Posterior cingulate gyrus (tissue), 11 donors: ENCODE results near the gene EIF2B2.
"Not testable (repeated sequence)": the region's sequence is repeated elsewhere in the genome, so short reads cannot be mapped to it uniquely, and the experiment has no call there.

Source experiments
- DNase-seq, 10 donors: peaks; one replicate each; pipeline versions ENCODE4 v3.0.0 to v3.0.0-alpha.2; 2020 to 2021; ENCODE audit warnings: mixed read lengths in 3 of 10
- intact Hi-C: fragments of 100-400 bp; cut with DNase I; formaldehyde crosslinking; loops from one replicate; pipeline ENCODE4 v1.15.1; 2023

The EIF2B2 gene

DNA sequence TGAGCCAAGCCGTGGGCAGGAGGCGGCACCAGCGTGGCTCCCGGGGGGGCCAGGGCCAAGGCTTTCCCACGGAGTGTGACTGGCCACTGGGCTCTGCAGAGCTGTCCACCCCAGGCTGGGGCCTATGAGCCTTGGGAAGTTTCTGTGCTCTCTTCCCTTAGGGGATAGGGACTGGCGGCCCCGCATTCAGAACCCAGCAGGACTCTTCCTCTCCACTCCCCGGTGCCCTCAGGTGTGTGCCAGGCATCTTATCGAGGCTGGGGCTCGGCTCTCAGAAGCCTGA is 17.8 kb upstream of the EIF2B2 start:
- intact Hi-C loops: no loop called here
- DNase-seq: peak in 1 of 10 donors; percentile 82

- peak in 1 of 10 donors; percentile 67 for DNase-seq
- intact Hi-C loops: no loop called here
Measured at GRCh38 chr14:74985806-74986205, 16.9 kb upstream of the EIF2B2 start.

GRCh38 chr14:74988131-74988530 is 14.6 kb upstream of the EIF2B2 start:
- DNase-seq: no peak
- intact Hi-C loops: no loop called here

DNA sequence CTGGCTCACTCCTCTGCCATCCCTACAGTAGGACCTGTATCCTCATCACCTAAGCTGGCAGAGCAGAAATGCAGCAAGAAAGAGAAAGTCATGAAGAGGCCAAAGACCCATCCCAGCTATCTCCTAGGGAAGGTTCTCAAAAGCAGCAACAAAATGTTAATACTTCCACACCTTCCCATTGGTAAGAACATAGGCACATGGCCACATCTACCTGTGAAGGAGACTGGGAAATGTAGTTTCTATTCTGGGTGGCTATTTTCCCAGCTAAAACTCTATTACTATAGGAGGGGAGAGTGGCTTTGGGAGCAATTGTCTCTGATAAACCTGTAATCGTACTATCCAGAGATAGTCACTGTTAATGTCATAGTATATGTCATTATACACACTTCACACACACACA is 13.7 kb upstream of the EIF2B2 start:
- intact Hi-C loops: no loop called here
- DNase-seq: no peak

GRCh38 chr14:74994182-74994581 is 8.5 kb upstream of the EIF2B2 start:
- intact Hi-C loops, DNase-seq: not testable (repeated sequence)

- DNase-seq, intact Hi-C loops: not testable (repeated sequence)
Measured at GRCh38 chr14:74995781-74996180, 6.9 kb upstream of the EIF2B2 start.

- DNase-seq: no peak
- intact Hi-C loops: loop anchor here (5.0 kb wide), 1 partner anchor 54 kb away; no protein-coding TSS in a partner anchor
Measured at GRCh38 chr14:75001261-75001660, 1.5 kb upstream of the EIF2B2 start.

DNA sequence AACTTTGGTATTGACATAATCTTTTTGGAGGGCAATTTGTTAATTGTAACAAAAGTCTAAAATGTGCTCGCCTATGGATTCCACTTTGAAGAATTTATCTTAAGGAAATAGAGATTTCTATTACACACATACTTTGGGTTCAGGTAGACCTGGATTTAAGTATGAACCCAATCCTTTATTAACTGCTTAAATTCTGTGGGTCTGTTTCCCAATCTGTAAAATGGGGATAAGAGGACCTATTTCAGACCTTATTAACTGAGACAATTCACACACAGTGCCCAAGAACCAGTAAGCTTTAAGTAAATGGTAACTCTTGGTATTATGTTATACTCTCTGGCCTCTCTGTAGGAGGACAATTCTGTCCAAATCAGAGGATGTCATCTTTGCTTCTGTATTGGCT is 822 bp upstream of the EIF2B2 start:
- intact Hi-C loops: loop anchor here (2.0 to 5.0 kb wide), 2 partner anchors 55 to 67 kb away; partner anchors contain the start of gene ZC2HC1C
- DNase-seq: no peak

DNA sequence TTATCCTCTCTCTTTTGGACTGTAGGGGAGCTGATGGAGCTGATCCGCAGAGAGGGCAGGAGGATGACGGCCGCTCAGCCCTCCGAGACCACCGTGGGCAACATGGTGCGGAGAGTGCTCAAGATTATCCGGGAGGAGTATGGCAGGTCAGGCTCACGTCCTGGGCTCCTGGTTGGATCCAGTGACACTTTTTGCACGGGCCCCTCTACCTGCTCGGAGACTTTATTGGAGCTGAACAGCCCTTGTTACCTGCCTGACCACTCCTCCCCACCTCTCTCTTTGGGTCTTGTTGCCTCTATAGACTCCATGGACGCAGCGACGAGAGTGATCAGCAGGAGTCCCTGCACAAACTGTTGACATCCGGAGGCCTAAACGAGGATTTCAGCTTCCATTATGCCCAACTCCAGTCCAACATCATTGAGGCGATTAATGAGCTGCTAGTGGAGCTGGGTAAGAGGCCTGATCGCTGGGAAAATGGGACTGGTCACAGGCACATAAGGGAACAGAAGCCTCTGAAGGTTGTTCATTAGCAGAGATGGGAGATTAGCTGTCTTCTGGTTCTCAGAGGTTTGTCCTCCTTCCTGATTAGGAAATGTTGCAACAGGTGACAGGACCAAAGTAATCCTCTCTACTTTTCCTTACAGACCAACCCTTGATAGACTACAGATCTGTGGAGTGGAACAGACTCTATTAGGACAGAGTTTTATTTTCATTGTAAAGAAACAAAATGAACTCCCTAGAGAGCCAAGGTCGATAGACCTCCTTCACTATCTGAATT is 718 bp downstream of the EIF2B2 start:
- intact Hi-C loops: loop anchor here (2.0 to 5.0 kb wide), 2 partner anchors 56 to 65 kb away; partner anchors contain the start of gene ZC2HC1C
- no peak for DNase-seq

- no peak for DNase-seq
- intact Hi-C loops: no loop called here
Measured at GRCh38 chr14:75005357-75005756, 2.6 kb downstream of the EIF2B2 start.

DNA sequence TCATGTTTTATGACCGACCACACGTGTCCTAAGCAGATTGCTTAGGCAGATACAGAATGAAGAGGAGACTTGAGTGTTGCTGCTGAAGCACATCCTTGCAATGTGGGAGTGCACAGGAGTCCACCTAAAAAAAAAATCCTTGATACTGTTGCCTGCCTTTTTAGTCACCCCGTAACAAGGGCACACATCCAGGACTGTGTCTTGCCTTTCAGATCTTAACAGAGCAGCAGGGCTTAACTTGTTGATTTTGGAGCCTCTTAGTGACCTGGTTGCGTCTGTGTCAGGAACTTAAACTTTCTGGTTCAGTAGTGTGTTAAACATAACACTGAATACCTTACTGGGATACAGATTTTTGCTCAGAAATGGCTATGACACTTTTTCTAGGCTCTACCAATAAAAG is 6.5 kb downstream of the EIF2B2 start:
- intact Hi-C loops: no loop called here

DNA sequence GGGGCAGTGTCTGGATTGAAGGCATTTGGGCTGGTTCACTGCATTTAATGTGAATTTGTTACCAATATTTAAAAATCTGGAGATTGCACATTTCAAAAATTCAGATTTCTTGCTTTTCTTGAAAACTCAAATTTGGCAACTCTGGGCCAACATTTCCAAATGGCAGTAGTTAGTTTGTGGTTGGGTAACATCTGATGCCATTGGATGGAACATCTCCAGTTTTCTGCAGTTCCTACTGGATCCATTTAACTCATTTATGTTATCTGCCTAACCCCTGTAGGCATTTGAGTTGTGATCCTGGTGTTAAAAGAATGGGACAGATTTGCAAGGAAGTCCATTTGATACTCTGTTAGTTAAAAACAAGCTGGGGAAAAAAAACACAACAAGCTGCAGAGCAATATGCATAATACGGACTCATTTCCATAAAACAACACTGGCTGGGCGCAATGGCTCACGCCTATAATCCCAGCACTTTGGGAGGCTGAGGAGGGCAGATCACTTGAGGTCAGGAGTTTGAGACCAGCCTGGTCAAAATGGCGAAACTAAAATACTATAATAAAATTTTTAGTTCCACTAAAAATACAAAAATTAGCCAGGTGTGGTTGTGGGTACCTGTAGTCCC is 7.9 kb downstream of the EIF2B2 start:
- intact Hi-C loops: no loop called here
- no peak for DNase-seq

More for the DNA sequence above, 6.5 kb downstream of the EIF2B2 start:
- DNase-seq: no peak

DNA sequence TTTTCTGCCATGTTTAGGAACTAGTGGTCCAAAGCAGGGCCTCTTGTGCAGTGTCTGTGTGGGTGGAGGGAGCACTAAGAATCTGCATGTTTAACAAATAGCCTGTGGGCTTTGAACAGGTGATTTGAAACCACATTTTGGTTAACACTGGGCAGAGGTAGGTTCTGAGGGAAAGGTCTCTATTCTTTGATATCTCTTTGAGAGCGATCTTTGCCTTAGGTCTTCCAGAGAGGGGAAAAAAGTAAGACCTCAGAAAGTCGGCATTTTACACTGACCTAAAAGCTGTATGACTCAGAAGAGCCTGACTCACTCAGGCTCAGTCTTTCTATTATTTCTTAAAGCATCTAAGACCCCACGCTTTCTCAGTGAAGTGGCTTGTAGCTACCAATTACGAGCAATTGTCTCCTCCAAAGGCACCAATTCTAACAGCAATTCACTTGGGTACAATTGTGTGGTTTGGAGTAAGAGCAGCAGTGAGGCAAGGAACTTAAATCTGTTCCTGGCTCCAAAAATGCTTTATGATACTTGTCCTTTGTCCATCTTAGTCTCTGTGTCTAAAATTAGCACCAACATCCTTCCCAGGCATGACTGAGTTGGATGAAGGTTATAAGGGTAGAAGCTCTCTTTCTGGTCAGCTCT is 8.8 kb downstream of the EIF2B2 start:
- intact Hi-C loops: no loop called here
- DNase-seq: no peak

DNA sequence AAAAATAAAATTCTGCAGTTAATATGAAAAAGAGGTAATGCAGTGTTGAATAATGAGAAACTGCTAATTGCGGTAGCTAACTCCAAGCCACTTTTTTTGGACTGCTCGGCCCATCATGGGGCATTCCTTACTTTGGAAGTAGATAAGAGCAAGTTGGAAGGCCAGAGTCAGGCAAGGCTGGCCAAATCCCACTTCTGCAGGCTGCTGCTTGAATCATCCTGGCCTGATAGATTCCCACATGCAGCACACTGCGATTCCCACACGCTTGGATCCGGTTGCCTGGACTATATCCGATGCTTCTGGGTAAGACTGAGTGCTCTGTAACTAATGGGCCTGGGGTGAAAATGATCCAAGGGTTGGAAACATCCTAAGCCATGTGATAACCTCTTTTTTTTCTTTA is 10.6 kb downstream of the EIF2B2 start:
- DNase-seq: no peak
- intact Hi-C loops: no loop called here

DNA sequence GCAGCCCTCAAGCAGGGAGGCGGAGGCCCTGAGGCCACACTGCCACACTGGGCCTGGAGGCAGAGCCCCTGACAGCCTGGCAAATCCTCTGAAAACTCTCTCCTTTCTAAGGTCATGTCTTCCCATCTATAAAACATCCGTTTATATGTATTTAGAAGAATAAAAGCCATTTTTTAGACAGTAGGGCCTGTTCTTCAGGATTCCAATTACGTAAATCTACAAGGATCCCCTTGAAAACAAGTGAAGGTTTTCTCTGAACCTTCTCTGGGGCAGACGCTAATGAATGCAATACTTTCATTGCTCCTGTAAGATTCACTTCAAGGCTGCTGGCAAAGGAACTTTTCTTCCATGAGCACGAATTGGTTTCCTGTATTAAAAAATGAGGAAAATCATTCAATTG is 12.8 kb downstream of the EIF2B2 start:
- intact Hi-C loops: no loop called here
- DNase-seq: no peak

DNA sequence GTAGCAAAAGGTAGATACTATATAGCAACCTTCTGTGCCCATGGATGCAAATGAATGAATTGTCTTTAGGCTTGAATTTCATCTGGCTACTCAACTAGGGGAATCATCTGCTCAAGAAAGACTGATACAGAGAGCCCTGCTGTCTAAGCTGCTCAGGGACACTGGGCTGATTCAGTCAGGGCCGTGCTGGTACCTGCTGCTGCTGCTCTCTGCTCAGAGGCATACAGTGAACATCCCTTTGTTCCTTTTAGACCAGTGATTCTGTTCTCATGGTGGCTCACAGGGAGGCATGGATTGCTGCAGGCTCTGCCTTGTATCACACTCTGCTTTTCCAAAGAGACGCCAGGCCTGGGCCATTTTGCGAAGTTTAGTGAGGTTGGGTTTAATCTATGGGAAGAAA is 14.1 kb downstream of the EIF2B2 start:
- intact Hi-C loops: no loop called here

DNA sequence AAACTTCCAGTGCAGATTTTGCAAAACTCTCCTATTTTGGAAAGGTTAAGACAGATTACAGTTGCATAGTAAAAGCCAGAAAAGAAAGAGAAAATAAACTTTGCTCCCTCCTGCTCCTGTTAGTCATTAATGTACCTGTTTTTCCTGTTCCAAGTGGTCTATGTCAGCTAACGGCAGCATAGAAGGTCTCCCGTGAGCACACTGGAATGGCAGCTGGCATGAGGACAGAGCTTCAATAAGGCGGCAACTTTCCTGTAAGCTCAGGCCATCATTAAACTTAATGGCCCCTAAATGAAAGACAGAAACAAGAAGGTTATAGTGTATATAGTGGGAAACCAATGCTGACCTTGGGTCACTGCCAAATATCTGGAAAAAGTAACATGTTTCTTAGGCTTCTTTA is 16.0 kb downstream of the EIF2B2 start:
- intact Hi-C loops: no loop called here
- DNase-seq: no peak

More for the DNA sequence above, 14.1 kb downstream of the EIF2B2 start:
- DNase-seq: peak in 4 of 10 donors; percentile 10 to 84 (median 16)

- no peak for DNase-seq
- intact Hi-C loops: no loop called here
Measured at GRCh38 chr14:75022655-75023054, 19.9 kb downstream of the EIF2B2 start.

GRCh38 chr14:75023108-75023507 is 20.4 kb downstream of the EIF2B2 start:
- intact Hi-C loops: no loop called here
- DNase-seq: no peak

GRCh38 chr14:75025082-75025481 is 22.4 kb downstream of the EIF2B2 start:
- no peak for DNase-seq
- intact Hi-C loops: no loop called here

GRCh38 chr14:75025876-75026275 is 23.2 kb downstream of the EIF2B2 start:
- intact Hi-C loops: no loop called here
- DNase-seq: no peak

GRCh38 chr14:75030147-75030546 is 27.4 kb downstream of the EIF2B2 start:
- no peak for DNase-seq
- intact Hi-C loops: no loop called here
